Effector memory CD4-positive, alpha-beta T cell (primary cell): Measurements from ENCODE around the gene SIX2.

Experiments used
- DNase-seq, 3 donors: peaks; one replicate each; pipeline ENCODE4 v3.0.0-alpha.2; 2020
- H3K27ac ChIP-seq: 2 replicates; pipeline ENCODE4 v1.7.0; 2013; ENCODE audit warnings: mild to moderate bottlenecking, low read length, moderate library complexity; ENCODE audit not compliant: insufficient read depth, poor library complexity, severe bottlenecking
- H3K27me3 ChIP-seq: replicated peaks from 2 replicates; pipeline ENCODE4 v1.7.0; 2013; ENCODE audit warnings: mild to moderate bottlenecking, low read length; ENCODE audit not compliant: insufficient read depth, control insufficient read depth, poor library complexity, severe bottlenecking
- H3K36me3 ChIP-seq: 2 replicates; pipeline ENCODE4 v1.7.0; 2013; ENCODE audit warnings: mild to moderate bottlenecking, low read length, moderate library complexity; ENCODE audit not compliant: control insufficient read depth, insufficient read depth
- H3K4me1 ChIP-seq: 2 replicates; pipeline ENCODE4 v1.7.0; 2013; ENCODE audit warnings: low read length, mild to moderate bottlenecking; ENCODE audit not compliant: control insufficient read depth, insufficient read depth, poor library complexity, severe bottlenecking
- H3K4me3 ChIP-seq: 2 replicates; pipeline ENCODE4 v1.7.0; 2013; ENCODE audit warnings: low read length, low read depth, mild to moderate bottlenecking; ENCODE audit not compliant: insufficient read depth, poor library complexity, severe bottlenecking
- H3K9me3 ChIP-seq: 2 replicates; pipeline ENCODE4 v1.7.0; 2013; ENCODE audit warnings: mild to moderate bottlenecking, low read length, moderate library complexity; ENCODE audit not compliant: control insufficient read depth

Gene SIX2

DNA sequence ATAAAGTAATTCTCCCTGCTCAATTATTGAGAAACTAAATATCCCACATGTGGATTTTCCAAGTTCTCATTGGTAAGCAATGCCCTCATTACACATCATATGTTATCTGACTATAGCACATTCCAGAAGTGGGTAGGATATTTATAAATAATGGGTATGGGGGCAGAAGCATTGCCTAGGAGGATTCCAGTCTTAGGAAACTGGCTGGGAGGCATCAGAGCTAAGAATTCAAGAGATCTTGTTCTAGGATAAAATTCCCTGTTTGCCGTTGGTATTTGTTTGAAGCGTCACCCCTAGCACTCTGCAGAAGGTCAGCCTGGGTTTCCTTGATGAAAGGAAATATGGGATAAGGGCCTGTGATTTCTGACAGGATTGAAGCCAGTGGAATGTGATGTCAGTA, 20.1 kb downstream of the SIX2 start:
- no peaks in the 10 kb centered on the region for H3K36me3 ChIP-seq
- no peaks in the 10 kb centered on the region for H3K4me1 ChIP-seq
- no peak for DNase-seq
- no peak overlapping the region for H3K4me3 ChIP-seq
- no peak overlapping the region for H3K27ac ChIP-seq
- no peaks in the 10 kb centered on the region for H3K27me3 ChIP-seq
- H3K9me3 ChIP-seq: no peaks in the 10 kb centered on the region

DNA sequence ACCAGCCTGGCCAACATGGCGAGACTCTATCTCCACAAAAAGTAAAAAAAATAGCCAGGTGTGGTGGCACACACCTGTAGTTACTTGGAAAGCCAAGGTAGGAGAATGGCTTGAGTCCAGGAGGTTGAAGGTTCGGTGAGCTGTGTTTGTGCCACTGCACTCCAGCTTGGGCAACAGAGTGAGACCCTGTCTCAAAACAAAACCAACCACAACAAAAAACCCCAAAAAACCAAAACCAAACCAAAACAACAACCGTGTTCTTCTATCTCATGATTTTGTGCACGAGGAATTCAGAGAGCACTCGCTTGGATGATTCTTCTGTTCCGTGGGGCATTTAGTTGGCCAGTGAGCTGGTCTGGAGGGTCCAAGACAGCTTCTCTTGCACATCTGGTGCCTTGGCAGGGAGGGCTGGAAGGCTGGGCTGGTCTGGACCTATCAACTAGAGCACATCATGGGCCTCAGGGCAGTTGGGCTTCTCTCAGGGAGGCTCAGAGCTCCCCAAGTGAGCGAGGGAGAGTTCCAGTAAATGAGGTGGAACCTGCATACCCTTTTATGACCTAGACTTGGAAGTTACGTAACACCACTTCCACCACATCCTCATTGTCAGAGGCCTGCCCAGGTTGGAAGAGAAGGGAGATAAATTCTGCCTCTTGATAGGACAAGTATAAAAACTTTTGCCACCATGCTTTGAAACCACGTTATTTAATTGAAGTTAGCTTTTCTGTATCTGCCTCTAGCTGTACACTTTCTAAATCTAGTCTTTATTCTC, 25.2 kb downstream of the SIX2 start:
- H3K4me3 ChIP-seq: no peak overlapping the region
- H3K4me1 ChIP-seq: no peaks in the 10 kb centered on the region
- H3K27me3 ChIP-seq: no peaks in the 10 kb centered on the region
- no peaks in the 10 kb centered on the region for H3K9me3 ChIP-seq
- no peaks in the 10 kb centered on the region for H3K36me3 ChIP-seq
- DNase-seq: no peak
- H3K27ac ChIP-seq: no peak overlapping the region

DNA sequence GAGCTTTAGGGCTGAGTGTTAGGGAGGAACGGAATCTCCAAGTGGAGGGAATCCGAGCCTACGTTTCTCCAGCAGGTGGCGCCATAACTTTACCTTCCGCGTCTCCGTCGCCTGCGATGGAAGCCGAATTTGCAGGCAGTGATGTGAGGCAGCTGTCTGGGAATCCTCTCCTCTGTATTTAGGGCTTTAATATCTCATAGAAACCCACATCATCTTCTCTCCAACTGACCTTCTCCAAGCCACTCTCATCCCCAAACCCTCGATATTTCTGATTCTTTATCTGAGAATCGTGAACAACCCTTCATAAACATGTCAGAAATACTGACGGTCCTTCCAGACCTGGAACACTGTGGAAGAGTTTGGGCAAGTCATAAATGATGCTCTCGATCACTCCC, 27.5 kb downstream of the SIX2 start:
- Histone ChIP-seq H3K27ac (no peak overlapping the region), H3K4me1 (no peaks in the 10 kb centered on the region), H3K9me3 (no peaks in the 10 kb centered on the region), H3K27me3 (no peaks in the 10 kb centered on the region), H3K4me3 (no peak overlapping the region), H3K36me3 (no peaks in the 10 kb centered on the region)
- DNase-seq: peak; percentile 8 to 40 (median 8)

DNA sequence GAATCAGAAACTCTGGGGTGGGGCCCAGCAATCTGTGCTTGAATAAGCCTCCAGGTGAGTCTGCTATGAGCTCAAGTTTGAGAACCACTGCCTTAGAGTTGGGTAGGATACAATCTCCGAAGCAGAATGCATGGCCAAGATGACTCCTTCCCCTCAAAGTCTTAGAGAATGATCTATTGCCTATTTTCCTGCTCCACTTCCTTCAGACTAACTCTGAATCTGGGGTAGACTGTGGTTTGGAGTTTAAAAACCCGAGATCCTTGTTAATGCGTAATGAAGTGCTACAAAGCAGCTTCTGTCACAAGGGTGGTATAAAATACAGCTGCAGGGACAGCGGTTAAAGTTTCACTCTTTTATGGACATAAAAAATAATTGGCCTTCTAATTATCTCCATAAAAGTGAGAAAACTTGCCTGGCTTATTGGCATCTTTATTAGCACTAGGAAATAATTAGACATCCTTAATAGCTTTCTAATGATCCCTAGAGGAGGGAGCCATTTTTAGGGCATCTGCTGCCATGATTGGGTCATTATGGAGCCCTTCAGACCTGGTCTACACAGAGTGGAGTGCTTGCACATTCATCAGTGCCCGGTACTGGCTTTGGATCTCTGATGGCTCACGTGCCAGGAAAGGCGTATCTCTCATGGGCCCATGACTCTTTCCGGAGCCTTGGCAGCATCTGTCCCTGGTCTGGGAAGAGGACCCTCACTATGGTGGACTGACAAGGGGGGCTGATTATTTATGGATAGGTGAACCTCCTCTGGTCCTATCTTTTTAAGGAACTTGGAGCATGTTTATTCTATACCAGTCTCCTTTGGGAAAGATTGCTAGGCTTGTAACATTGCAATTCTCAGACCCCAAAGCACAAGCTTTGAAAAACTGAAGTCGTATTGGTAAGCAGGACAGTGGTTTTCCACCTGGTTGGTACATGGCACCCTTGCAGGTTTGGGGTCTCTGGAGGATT, 28.2 kb downstream of the SIX2 start:
- Histone ChIP-seq H3K36me3 (no peaks in the 10 kb centered on the region), H3K4me1 (no peaks in the 10 kb centered on the region), H3K27ac (no peak overlapping the region), H3K9me3 (no peaks in the 10 kb centered on the region), H3K27me3 (no peaks in the 10 kb centered on the region), H3K4me3 (no peak overlapping the region)
- no peak for DNase-seq

DNA sequence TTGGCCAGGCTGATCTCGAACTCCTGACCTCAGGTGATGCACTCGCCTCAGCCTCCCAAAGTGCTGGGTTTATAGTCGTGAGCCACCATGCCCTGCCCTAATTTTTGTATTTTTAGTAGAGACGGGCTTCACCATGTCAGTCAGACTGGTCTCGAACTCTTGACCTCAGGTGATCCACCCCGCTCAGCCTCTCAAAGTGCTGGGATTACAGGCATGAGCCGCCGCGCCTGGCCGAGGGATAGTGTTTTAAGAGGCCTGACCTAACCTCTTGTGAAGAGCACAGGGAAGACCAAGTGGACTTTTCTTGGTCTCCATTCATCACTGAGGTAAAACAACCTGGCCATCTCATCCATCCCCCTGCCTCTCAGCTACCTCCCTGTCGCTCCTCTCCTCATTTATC, 29.7 kb downstream of the SIX2 start:
- no peak for DNase-seq
- Histone ChIP-seq H3K4me1 (no peaks in the 10 kb centered on the region), H3K4me3 (no peak overlapping the region), H3K27ac (no peak overlapping the region), H3K9me3 (no peaks in the 10 kb centered on the region), H3K36me3 (no peaks in the 10 kb centered on the region), H3K27me3 (no peaks in the 10 kb centered on the region)

DNA sequence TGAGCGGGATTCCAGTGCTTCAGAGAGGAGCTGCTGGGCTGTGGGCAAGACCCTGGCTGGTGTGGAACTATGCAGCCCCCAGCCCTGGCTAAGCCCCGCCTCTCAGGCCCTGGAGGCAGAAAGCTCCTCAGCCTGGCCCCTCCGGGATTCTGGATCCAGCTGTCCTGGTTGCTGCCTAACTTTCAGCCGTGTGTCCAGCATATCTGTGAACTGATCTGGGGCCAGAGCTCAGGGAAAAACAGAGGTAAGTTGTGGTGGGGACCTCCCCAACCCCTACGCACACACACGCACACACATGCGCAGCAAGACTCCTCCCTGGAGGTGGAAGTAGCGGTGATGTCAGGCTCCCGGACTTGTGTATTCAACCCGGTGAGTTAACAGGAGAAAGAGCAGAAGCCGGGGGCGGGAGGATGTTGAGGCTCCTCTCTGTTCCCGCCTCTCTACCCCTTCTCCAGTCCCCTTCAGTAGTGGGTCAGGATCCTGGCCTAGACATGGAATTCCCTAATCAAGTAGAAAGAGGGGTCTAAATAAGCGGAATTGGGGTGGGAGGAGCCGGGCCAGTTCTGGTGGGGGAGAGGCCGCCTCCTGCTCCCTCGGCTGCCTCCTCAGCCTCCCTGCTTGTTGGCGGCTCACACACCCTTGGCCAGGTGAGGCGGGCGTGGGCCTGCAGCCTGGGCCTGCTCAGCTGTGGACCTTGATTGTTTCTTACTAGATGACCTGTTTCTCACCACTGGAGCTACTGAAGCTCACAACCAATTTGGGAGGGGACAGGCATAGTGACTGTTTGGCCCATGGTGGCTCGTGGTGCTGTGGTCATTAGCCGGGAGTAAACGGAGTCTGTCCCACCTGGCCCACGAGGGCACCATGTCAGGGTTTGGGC, 33.4 kb downstream of the SIX2 start:
- Histone ChIP-seq H3K9me3 (no peaks in the 10 kb centered on the region), H3K27me3 (peaks cover 4% of the 10 kb centered on the region), H3K36me3 (no peaks in the 10 kb centered on the region), H3K27ac (no peak overlapping the region), H3K4me1 (no peaks in the 10 kb centered on the region), H3K4me3 (no peak overlapping the region)
- no peak for DNase-seq

DNA sequence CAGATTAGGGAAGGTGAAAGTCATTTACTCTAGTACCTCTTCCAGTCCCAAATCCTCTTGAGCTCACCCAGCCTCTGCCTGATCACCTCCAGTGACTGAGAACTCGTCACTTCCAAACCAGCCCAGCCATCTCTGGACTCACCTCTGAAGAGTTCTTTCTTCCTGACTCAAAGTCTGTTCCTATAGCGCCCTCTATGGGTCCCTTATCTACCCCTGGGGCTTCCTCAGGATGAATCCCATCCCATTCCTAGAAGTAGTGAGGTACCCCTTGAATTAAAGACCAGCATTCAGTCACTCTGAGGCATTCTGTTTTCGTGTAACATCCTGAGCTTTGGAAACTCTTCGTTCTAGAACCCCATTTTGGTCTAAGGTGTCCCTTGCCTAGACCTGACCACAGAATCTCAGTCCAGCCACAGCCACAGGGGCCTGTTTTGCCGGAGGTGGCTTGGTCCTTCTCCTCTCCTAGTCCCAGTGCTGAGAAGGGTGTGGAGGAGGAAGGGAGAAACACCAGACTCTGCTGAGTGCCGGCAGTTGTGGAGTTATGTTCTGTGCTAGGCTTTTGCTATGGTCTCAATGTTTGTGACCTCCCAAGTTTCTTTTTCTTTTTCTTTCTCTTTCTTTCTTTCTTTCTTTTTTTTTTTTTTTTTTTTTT, 35.1 kb downstream of the SIX2 start:
- no peak for DNase-seq
- no peak overlapping the region for H3K27ac ChIP-seq
- H3K4me1 ChIP-seq: no peaks in the 10 kb centered on the region
- peaks cover 4% of the 10 kb centered on the region for H3K27me3 ChIP-seq
- H3K9me3 ChIP-seq: no peaks in the 10 kb centered on the region
- no peak overlapping the region for H3K4me3 ChIP-seq
- H3K36me3 ChIP-seq: no peaks in the 10 kb centered on the region

DNA sequence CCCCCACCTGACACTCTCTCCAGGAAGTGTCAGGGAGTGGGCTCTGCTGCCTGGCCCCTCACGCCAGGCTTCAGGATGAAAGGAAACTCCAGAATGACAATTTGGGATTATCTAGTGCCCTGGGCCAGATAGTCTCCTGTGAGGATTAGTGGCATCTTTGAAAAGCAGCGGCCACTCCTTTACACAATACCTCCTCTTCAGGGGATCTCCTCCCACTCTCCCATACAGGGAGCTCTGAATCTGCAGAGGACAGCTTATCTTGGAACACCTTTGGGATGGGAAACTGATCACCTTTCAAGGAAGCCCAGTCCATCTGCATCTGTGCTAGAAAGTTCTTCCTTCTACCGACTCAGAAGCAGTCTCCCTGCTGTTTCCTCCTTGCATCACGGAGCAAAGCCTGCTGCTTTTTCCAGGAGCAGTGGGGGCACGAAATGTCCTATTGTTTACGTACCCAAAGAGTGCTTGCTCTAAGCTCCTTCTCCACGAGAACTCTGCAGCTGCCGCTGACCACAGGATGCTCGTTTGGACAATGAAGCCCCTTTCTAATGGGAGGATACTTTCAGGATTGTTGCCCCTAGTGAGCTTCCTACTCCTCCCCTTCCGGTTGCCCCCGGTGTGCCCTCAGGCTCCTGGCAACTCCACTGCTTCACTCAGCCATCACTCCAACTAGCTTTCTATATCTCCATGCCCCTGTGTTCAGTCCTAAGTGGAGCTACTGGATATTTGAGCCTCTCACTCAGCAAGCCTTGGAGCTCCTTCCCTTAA, 36.3 kb downstream of the SIX2 start:
- DNase-seq: no peak
- H3K36me3 ChIP-seq: no peaks in the 10 kb centered on the region
- H3K4me3 ChIP-seq: no peak overlapping the region
- H3K9me3 ChIP-seq: no peaks in the 10 kb centered on the region
- H3K4me1 ChIP-seq: no peaks in the 10 kb centered on the region
- no peak overlapping the region for H3K27ac ChIP-seq
- peaks cover 4% of the 10 kb centered on the region for H3K27me3 ChIP-seq
